GM21390 (cell line): ENCODE measurements around the gene PCIF1.
"Not testable (repeated sequence)": the region's sequence is repeated elsewhere in the genome, so short reads cannot be mapped to it uniquely, and the experiment has no call there.

ENCODE experiments used
- ATAC-seq: cut with Tn5 transposase; IDR thresholded peaks from one replicate; pipeline ENCODE4 v1.9.1; 2021; ENCODE audit not compliant: unreplicated experiment

PCIF1 gene

DNA sequence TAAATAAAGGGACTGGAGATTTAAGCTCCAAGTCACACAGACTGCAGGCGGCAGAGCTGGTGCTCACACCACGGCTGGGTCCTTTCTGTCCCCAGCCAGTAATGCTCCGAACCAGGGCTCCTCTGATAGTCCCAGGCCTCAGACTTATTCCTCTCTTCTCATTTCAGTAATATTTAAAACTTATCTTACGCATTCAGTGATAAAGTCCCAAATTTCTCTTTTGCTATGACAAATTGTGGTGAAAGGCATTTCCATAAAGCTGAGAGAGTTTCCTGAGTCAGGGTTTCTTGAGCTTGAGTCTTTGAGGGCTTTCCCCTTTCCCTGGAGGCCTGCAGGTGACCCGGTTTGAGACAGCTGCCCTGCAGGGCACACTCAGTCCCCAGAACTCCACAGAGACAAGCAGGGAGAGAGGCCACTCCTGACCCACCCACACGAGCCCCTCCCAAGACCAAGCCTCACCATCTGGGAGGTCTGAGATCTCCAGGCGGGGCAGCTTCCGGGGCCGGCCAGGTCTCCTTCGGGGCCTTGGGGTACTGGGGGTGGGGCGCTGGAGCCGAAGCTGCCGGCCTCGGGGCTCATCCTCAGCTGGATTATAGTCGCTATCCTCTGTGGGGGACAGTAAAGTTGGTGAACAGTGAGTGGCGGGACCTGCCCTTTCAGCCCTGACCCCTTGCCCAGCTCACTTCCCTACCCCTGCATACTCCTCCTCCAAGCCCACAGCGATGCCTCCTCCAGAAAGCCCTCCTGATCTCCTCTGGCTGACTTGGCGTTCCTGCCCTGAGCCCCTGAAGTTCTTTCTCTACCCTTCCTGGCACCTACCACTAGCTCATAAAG is 30.9 kb downstream of the PCIF1 start:
- ATAC-seq: no peak

DNA sequence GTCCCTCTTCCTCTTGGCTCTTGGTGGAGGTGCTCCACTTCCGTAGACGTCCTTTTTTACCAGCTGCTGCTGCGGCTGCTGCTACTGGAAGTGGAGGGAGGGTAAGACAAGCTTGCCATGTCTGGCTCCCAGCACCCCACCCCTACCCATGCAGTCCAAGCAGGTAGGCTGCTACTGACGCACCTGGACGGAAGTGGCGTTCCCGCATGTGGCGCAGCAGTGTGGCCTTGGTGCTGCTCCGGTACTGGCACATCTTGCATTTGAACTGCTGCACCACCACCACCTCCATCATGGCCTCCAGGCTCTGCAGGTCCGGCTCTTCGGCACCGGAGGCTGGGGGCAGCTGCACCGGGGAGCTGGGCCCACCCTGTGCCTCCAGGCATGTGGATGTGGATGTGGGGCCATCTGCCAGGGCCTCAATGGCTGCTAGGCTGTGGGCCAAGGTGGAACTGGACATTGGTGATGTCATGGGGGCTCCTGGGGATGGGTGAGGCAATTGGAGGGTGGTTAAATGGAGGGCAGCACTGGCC is 33.1 kb downstream of the PCIF1 start:
- no peak for ATAC-seq

DNA sequence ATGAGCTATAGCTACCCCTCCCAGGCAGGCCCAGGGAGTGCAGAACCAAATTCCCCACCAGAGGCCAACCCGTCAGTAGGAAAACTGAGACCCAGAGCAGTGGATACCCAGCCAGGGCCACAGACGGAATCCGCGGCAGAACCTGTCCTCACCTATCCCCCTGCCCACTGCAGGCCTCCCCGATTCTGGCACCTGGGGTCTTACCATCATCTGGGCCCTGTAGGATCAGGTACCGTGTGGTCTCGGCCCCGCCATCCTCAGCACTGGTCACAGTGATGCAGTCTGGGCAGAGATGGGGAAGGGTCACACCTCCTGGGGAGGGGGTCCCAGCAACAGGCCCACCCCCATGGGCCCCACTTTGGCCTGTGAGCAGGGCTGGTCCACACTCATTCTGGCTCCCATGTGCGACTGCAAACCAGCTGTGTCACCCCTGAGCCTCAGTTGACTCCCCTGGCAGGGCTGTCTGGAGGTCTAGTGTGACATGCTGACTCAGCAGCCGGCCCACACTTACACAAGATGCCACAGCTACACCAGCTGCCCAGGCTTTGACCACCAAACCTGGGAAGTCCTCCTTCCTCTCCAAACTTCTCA is 33.7 kb downstream of the PCIF1 start:
- ATAC-seq: no peak

DNA sequence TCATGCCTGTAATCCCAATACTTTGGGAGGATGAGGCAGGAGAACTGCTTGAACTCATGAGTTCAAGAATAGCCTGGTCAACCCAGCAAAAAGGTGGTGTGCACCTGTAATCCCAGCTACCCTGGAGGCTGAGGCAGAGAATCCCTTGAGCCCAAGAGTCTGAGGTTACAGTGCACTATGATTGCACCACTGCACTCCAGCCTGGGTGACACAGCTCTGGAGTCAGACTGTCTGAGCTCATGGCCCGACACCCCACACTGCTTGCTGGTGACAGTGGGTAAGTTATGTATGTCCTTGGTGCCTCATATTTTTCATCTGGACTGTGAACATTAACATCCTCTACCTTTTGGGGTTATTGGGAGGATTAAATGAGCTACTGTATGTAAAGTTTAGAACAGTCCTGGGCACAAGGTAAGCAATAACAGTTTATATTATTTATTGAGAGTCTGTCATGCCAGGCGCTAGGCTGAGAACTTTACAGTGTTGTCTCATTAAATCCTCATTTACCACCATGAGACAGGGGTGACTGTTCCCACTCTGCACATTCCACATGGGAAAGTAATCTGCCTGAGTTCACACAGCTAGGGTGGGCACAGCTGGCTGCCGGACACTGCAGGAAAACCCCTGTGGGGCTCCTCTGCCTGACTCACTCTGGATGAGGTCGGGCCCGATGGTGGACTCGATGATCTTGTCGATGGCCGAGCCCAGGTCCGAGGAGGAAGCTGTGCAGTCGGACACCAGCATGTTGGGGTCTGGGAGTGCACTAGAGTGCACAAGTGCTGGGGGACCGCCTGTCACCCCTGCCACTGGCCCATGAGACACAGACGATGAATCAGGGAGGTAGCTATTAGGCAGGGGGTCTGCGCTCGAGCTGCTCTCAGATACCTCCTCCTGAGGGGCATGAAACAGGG is 34.6 kb downstream of the PCIF1 start:
- ATAC-seq: no peak

DNA sequence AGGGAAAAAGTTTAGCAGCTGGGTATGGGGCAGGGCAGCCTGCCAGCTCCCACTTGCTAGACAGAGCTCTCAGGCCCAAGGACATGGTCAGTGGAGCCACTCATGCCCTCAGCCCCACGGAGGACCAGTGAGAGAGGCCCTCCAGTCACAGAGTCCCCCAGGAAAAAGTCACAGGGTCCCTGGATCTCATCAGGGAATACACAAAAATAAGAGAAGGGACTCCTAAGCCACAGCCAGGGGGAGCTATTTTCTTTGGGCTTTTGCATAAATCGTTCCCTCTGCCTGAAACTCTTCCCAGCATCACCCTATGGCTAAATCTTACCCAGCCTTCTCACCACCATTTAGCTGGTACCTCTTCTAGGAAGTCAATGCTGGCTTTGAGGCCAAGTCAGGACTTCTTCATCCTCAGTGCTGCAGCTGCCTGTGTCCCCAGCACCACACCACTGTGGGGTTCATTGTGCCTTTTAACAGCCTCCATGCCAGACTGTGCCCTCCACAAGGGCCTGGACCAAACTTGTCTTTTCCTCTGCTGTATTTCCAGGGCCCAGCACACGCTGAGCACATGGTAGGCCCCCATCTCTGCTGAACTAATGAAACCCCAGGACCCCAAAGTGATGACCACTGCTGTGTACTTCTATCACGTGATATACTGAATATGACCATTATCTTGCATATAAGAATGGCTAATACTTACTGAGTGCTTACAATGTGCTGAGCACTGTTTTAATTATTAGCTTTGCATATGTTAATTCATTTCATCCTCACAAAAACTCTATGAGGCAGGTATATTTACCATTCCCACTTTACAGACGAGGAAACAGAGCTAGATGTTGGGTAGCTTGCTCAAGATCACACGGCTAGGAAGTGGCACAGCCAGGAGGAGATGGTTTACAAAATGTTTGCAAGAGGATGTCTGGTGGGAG is 35.5 kb downstream of the PCIF1 start:
- ATAC-seq: no peak

DNA sequence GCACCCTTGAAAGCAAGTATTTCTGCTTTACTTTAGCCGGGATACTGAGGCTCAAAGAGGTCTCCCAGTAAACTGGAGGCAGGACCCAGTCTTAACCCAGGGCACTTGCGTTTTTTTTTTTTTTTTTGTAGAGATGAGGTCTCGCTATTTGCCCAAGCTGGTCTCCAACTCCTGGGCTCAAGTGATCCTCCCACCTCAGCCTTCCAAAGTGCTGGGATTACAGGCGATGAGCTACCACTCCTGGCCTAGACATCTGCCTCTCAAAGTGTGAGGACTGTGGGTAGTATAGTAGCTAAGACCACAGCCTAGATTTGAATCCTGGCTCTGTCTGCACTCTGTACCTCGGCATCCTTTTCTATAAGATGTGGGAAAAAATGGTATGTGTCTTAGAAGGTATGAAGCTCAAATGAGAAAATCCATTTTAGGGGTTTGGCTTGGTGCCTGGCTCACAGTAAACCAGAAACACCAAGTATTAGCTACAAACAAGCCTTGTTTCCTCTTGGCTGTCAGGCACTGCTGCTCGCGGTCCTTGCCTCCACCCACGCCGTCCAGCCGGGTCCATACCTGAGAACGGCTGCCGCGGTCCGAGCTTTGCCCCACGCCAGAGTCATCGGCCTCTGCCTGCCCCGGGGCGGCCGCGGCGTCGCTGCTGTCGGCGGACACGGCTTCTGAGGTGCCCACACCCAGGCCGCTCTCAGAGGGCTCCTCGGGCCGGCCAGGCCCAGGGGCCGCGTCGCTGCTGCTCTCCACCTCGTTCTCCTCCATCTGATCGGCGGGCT is 36.4 kb downstream of the PCIF1 start:
- ATAC-seq: no peak

DNA sequence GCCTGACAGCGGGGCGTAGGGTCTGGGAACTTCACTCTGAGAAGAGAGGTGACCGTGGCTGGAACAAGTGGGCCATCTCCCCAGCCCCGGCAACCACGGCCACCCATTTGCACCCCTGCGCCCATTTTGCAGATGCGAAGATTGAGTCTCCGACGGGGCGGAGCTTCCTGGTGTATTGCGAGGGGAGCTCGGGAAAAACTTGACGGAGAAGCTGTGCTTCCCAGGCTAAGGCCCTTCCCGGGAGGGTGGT is 36.9 kb downstream of the PCIF1 start:
- ATAC-seq: peak; percentile 16

DNA sequence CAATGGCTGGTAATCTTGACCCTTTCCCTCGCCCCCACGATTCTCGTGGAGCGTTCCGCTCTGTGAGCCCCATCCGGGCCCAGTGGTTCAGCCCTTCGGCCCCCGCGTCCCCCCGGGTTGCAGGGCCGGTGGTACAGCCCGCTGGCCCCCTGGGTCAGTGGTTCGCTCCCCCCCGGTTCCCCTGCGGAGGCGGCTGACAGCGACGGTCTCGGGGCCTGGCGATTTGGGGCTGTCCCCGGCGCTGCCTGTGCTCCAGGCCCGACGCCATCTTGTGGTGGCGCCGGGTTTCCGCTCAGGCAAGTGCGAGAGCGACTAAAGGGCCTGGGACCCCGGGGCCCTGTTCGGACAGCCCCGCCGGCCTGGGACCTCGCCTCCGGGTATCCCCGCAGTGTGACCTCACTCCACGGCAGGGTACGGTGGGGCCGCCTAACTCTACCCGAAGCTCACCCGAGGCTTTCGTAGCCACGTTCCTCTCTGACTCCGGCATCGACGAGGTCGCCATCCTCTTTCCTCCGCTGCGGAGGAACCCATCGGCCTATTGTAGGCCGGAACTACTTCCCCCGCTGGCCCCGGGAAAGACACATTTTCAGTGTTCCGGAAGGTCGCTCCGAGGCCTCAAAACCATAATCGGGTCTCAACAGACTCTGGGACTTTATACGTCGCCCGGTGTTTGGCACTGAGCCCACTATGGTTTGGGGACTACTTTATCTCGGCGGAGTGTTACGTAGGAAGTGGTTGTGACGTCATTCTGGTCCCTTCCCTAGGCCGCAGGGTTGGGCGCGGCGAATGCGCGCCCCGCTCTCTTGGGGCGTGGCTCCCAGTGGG is 37.4 kb downstream of the PCIF1 start, which contains the start of gene ZNF335:
Gene ZNF335, minus strand, starts transcription at position 529 of the 825 bp plus-strand sequence. CDS start 793 bp downstream, outside the sequence.
- peak; percentile 47 for ATAC-seq

DNA sequence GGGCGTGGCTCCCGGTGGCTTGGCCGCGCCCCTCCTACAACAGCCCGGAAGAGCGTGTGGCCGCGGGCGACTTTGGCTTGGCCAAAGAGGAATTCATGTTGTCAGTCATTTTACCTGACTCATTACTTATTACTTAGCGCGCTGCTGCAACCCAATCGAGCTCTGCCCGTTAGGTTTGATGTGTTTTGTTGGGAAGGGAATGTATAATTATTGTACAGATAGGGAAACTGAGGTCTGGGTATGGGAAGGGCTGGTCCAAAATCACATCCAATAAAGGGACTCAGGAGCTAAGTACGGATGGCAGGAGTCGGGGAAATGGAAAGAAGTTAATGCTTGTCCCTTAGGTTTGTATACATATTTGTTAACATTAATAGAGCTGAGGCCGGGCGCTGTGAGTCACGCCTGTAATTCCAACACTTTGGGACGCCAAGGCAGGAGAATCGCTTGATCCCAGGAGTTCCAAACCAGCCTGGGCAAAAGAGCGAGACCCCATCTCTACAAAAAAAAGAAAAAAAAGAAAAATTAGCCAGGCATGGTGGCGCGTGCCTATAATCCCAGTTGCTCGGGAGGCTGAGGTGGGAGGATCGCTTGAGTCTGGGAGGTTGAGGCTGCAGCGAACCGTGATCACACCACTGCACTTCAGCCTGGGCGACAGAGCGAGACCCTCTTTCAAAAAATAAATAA is 38.2 kb downstream of the PCIF1 start:
- peak; percentile 83 for ATAC-seq

DNA sequence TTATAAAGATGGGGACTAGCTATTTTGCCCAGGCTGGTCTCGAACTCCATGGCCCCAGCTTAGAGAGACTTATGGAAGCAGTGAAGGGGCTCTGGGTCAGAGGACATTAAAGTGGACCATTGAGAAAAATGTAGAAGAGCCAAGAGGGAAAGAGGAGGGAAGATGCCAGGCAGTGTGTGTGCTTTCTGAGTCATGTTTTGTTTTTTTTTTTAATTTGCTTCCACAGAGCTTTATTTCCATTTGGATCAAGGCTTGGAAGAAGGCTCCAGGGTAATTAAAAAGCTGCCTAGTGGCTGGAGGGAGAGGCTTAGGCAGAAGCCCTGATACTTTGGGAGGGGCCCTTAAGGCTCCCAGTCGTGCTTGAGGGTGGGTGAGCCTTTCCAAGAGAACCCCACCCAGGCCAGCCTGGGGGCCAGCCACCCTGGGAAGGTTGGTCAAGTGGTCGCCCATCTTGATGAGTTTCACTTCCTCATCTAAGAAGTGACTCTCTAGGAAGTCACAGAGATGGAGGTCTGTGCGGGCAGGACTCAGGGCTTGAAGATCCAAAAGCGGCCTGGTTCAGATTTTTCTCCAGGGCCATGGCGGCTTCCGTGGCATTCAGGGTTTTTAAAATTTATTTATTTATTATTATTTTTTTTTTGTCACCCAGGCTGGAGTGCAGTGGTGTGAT is 40.5 kb downstream of the PCIF1 start:
- no peak for ATAC-seq

DNA sequence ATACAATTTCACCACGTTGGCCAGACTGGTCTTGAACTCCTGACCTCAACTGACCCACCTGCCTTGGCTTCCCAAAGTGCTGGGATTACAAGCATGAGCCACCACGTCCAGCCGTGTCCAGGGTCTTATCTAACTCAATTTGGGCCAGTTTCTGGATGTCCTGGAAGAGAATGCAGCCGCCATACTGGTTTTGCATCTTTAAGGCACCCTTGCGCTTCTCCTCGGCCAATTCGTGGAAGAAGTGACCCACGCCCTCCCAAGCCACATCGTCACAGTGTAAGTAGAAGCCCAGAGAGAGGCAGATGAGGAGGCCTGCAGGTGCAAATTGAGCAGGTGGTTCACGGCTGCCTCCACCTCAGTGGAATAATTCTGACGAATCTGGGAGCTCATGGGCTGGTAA is 41.2 kb downstream of the PCIF1 start:
- ATAC-seq: no peak

DNA sequence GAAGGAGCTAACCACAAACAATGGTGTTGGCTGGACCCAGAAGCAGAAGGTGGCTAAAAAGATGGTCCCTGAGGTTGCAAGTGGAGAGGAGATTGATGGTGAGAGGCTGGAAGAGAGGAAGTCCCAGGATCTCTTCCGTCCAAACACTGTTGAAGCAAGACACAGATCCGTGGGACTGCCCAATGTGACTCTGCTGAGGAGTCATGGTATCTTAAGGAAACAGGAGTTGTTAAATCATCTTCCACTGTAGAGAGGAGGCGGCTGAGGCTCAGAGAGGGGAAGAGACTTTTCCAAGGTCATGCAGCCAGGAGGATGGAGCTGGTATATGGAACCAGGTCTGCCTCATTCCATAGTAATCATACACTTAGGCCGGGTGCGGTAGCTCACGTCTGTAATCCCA is 41.6 kb downstream of the PCIF1 start:
- ATAC-seq: no peak

DNA sequence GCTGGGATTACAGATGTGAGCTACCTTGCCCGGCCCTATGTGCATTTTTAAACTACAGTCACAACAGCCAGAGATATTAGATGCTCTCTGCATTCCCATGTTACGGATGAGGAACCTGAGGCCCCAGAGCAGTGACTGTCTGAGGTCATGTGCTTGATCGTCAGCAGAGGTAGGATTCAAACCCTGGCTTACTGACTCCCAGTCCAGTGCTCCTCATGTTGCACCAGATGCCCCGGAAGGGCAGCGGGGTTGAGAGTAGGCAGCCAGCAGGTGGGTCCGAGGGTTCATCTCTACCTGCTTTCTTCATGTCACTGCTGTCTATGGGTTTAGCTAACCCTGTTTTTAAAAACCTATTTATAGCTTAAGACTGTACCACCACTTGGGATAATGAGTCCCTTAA is 46.8 kb downstream of the PCIF1 start:
- no peak for ATAC-seq

DNA sequence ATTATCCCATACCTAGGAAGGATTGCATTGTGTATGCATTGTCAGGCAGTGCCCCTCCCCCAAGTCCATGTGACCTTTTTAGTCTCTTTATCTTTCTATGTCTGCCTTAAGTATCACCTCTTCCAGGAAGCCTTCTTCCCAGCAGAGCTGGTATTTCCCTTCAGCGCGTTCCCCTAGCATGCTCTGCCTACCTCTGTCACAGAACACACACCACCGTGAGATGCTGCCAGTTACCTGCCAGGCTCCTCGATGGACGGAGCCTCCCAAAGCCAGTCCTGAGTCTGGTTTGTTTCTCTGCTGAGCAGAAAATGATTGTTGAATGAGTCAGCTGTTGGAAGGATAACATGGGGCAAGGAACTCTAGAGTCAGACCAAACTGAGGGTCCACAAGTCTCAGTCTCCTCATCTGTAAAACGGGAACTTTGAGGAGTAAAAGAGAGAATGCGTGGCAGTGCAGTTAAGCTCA is 48.8 kb downstream of the PCIF1 start:
- ATAC-seq: no peak

DNA sequence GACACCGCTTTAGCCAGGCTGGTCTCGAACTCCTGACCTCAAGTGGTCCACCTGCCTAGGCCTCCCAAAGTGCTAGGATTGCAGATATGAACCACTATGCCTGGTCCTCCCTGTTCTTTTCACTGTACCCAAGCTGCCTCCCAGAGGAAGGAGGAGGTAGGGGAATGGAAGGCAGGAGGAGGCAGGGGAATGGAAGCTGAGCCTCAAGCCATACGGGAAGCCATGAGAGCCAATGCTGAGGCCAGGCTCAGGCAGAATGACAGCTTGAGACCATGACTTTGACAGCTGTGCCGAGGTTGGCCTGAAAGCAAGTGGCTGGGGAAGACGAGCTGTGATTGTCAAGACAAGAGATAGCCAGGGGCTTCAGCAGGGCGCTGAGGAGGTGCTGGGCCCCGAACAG is 51.1 kb downstream of the PCIF1 start:
- ATAC-seq: no peak

DNA sequence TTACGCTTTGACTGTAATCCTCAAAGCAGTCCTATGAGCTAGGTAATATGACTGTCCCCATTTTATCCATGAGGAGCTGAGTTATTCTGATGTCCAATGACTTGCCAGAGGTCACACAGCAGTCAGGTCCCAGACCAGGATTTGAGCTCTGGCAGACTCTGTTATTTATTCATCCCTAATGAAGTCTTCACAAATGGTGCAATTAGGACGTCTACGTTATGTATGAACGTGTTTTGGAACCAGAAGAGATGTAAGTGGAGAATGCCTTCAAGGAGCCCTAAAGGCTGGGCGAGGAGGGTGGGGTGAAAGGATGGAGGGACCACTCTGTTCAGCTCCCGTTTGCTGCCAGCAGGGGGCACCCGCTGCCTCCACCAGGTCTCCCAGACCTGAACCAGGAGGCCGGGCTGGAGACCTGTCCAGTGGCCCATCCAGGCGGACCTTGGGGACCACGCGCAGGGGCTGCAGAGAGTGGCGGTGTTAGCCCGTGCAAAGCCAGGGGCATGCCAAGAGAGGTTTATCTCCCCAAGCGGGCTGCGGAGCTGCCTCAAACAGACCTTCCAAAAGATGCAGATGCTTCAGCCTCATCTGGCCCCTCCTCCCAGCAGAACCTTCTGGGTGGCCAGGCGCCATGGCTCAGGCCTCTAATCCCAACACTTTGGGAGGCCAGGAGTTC is 52.8 kb downstream of the PCIF1 start:
- ATAC-seq: peak; percentile 51

DNA sequence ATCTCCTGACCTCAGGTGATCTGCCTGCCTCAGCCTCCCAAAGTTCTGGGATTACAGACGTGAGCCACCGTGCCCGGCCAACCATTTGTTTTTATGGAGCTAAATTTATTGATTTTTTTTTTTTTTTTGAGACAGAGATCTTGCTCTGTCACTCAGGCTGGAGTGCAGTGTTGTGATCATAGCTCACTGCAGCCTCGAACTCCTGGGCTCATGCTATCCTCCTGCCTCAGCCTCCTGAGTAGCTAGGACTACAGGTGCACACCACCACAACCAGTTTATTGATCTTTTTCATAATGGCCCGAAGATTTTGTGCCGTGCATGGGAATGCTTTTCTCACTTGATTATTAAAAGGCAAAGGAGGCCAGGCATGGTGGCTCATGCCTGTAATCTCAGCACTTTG is 54.3 kb downstream of the PCIF1 start:
- not testable (repeated sequence) for ATAC-seq
